Measurements from ENCODE around the gene PIEZO2.

GRCh38 chr18:10661317-10661716 lies 488.1 kb downstream of the PIEZO2 start:
- TF ChIP-seq CTCF (tag by site-specific recombination; IDR thresholded peaks at IDR 0.05) (no peak), ZBTB8A (tag by site-specific recombination; IDR thresholded peaks at IDR 0.05) (no peak), REST (tag by site-specific recombination; IDR thresholded peaks at IDR 0.05) (no peak), ZNF202 (tag by site-specific recombination; IDR thresholded peaks at IDR 0.05; ENCODE audit: borderline replicate concordance) (no peak)
